ENCODE results near the gene ENSA. TPM values are rescaled to one million over a fixed set of nuclear protein-coding genes. Genes with fewer than 3 reads are reported as not detected.
A peak's percentile ranks its signal among the peaks of the same experiment; 100 is the strongest.
"Not testable (repeated sequence)": the region's sequence is repeated elsewhere in the genome, so short reads cannot be mapped to it uniquely, and the experiment has no call there.

Gene ENSA
- total RNA-seq, 2 experiments from 2014 or later: 177 to 182 TPM

DNA sequence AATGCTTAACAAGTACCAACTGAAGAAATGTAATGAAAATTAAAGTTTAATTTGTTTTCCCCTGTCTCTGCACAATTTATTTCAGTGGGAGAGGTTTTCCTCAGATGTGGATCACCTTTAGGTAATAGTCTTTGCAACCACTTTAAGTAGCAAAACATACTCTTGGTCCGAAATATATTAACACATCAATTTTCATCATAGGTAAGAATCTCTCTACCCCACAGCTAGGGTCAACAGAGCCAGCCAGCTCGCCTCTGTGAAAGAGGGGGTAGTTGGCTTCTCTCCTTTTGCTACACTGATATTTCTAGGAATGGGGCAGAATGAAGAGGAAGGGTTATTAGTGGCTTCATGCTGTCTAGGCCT is 25.2 kb downstream of the ENSA start:
- peak overlapping the region; percentile 87 for H3K27ac Mint-ChIP-seq
- peaks cover 11% of the 10 kb centered on the region for H3K4me1 Mint-ChIP-seq (ENCODE audit: low read depth)
- no peaks in the 10 kb centered on the region for H3K9me3 Mint-ChIP-seq
- TF ChIP-seq, protein P1, sequence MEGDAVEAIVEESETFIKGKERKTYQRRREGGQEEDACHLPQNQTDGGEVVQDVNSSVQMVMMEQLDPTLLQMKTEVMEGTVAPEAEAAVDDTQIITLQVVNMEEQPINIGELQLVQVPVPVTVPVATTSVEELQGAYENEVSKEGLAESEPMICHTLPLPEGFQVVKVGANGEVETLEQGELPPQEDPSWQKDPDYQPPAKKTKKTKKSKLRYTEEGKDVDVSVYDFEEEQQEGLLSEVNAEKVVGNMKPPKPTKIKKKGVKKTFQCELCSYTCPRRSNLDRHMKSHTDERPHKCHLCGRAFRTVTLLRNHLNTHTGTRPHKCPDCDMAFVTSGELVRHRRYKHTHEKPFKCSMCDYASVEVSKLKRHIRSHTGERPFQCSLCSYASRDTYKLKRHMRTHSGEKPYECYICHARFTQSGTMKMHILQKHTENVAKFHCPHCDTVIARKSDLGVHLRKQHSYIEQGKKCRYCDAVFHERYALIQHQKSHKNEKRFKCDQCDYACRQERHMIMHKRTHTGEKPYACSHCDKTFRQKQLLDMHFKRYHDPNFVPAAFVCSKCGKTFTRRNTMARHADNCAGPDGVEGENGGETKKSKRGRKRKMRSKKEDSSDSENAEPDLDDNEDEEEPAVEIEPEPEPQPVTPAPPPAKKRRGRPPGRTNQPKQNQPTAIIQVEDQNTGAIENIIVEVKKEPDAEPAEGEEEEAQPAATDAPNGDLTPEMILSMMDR (IDR thresholded peaks at IDR 0.05): no peak
- intact Hi-C loops (cut with micrococcal nuclease): no loop called here
- peaks cover 14% of the 10 kb centered on the region for H3K36me3 Mint-ChIP-seq (ENCODE audit: low read depth)
- H3K4me3 Mint-ChIP-seq: no peak overlapping the region
- ATAC-seq (no peak), DNase-seq (no peak)
- ChIA-PET CTCF (interaction anchor here (1.2 to 1.6 kb wide), 3 partner anchors 17 to 89 kb away, joined by 3 to 7 read pairs (median 6); partner anchors contain the start of gene FALEC), POLR2A (interaction anchor here (1.2 to 30.2 kb wide), 2 partner anchors 18 to 35 kb away, joined by 3 to 678 read pairs; partner anchors contain the start of gene MCL1)
- H3K27me3 Mint-ChIP-seq: no peaks in the 10 kb centered on the region

DNA sequence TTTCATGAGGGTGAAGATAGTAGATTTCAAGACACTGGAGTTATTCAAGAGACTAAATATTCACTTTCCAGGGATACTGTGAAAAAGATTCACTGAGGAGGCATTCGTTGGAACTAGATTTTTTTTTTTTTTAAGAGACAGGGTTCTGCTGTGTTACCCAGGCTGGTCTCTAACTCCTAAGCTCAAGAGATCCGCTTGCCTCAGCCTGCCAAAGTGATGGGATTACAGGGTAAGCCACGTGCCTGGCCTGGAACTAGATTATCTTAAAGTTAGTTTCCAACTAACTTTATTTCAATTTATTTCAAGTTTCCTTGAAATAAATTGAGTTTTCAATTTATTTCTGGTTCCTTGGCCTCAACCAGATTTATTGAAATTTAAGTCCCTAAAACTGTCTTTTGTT is 25.7 kb downstream of the ENSA start:
- intact Hi-C loops (cut with micrococcal nuclease): no loop called here
- Mint-ChIP-seq H3K27me3 (no peaks in the 10 kb centered on the region), H3K36me3 (ENCODE audit: low read depth) (peaks cover 12% of the 10 kb centered on the region), H3K4me1 (ENCODE audit: low read depth) (peaks cover 11% of the 10 kb centered on the region), H3K9me3 (no peaks in the 10 kb centered on the region), H3K4me3 (no peak overlapping the region), H3K27ac (peak overlapping the region; percentile 46)
- DNase-seq (no peak), ATAC-seq (no peak)
- POLR2A ChIA-PET: interaction anchor here (1.2 to 30.2 kb wide), 2 partner anchors 17 to 34 kb away, joined by 3 to 678 read pairs; partner anchors contain the start of gene MCL1
- CTCF ChIA-PET: interaction anchor here (1.2 to 1.6 kb wide), 3 partner anchors 17 to 88 kb away, joined by 3 to 7 read pairs (median 6); partner anchors contain the start of gene FALEC
- TF ChIP-seq, protein P1 (IDR thresholded peaks at IDR 0.05): no peak

DNA sequence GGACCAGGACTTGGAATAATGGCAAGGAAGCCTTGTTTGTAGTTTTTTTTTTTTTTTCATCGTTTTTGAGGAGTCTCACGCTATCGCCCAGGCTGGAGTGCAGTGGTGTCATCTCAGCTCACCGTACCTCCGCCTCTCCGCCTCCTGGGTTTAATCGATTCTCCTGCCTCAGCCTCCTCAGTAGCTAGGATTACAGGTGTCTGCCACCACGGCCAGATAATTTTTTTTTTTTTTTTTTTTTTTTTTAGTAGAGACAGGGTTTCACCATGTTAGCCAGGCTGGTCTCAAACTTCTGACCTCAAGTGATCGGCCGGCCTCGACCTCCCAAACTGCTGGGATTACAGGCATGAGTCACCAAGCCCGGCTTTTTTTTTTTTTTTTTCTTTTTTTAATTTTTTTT is 27.0 kb downstream of the ENSA start:
- H3K4me3 Mint-ChIP-seq; H3K27me3 Mint-ChIP-seq; DNase-seq; intact Hi-C loops (cut with micrococcal nuclease); H3K9me3 Mint-ChIP-seq; CTCF ChIA-PET; ATAC-seq; H3K27ac Mint-ChIP-seq: not testable (repeated sequence)
- H3K36me3 Mint-ChIP-seq (ENCODE audit: low read depth): peaks cover 12% of the 10 kb centered on the region
- H3K4me1 Mint-ChIP-seq (ENCODE audit: low read depth): peaks cover 11% of the 10 kb centered on the region
- POLR2A ChIA-PET: interaction anchor here (30.2 kb wide), 1 partner anchor 33 kb away, joined by 678 read pairs; the partner anchor contains the start of gene MCL1

DNA sequence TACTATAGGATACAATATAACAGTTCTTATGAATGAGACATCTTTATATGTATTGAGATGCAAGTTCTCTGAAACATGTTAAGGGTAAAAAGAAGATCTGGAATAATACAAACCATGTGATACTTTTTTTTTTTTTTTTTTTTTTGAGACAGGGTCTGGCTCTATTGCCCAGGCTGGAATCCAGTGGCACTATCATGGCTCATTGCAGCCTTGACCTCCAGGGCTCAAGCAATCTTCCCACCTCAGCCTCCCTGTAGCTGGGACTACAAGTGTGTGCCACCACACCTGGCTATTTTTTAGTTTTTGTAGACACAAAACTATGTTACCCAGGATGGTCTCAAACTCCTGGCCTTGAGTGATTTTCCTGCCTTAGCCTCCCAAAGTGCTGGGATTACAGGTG is 27.9 kb downstream of the ENSA start:
- ATAC-seq (no peak), DNase-seq (no peak)
- intact Hi-C loops (cut with micrococcal nuclease): no loop called here
- Mint-ChIP-seq H3K9me3 (no peaks in the 10 kb centered on the region), H3K27me3 (no peaks in the 10 kb centered on the region), H3K27ac (no peak overlapping the region), H3K4me1 (ENCODE audit: low read depth) (peaks cover 11% of the 10 kb centered on the region), H3K4me3 (no peak overlapping the region), H3K36me3 (ENCODE audit: low read depth) (peaks cover 11% of the 10 kb centered on the region)
- POLR2A ChIA-PET: interaction anchor here (30.2 kb wide), 1 partner anchor 32 kb away, joined by 678 read pairs; the partner anchor contains the start of gene MCL1
- TF ChIP-seq, protein P1 (IDR thresholded peaks at IDR 0.05): no peak
- CTCF ChIA-PET: interaction anchor here (1.3 kb wide), 1 partner anchor 41 kb away, joined by 3 read pairs; no protein-coding TSS in a partner anchor

DNA sequence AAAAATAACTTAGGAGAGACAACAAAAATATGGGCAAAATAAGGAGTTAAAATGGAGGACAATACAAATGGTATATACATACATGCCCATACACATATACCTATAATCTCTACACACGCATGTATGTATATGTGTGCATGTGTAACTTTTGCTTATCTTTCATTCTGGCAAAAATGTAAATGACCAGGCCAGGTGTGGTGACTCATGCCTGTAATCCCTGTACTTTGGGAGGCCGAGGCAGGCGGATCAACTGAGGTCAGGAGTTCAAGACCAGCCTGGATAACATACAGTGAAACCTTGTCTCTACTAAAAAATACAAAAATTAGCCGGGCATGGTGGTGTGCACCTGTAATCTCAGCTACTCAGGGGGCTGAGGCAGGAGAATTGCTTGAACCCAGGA is 31.1 kb downstream of the ENSA start:
- H3K36me3 Mint-ChIP-seq (ENCODE audit: low read depth); H3K27me3 Mint-ChIP-seq; H3K4me3 Mint-ChIP-seq; ATAC-seq; H3K27ac Mint-ChIP-seq; intact Hi-C loops (cut with micrococcal nuclease); POLR2A ChIA-PET; CTCF ChIA-PET; DNase-seq; H3K4me1 Mint-ChIP-seq (ENCODE audit: low read depth); H3K9me3 Mint-ChIP-seq: not testable (repeated sequence)

DNA sequence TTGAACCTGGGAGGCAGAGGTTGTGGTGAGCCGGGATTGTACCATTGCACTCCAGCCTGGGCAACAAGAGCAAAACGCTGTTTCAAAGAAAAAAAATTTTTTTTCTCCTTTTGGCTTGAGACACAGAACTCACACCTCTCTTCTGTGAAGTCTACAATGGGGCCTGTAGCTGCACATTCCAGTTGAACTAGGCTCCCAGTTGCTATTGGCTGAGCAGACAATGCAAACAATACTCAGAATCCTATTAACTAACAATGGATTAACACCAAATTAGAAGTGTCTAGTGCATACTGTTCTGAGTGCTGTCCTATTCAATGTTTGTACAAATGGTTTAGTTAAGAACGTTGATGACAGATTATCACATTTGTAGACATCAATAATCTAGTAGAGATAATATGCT is 32.4 kb downstream of the ENSA start:
- Mint-ChIP-seq H3K36me3 (ENCODE audit: low read depth) (peaks cover 3% of the 10 kb centered on the region), H3K27me3 (no peaks in the 10 kb centered on the region), H3K4me1 (ENCODE audit: low read depth) (peaks cover 2% of the 10 kb centered on the region), H3K9me3 (no peaks in the 10 kb centered on the region), H3K27ac (no peak overlapping the region), H3K4me3 (no peak overlapping the region)
- TF ChIP-seq, protein P1 (IDR thresholded peaks at IDR 0.05): no peak
- ATAC-seq: no peak
- DNase-seq: no peak
- intact Hi-C loops (cut with micrococcal nuclease): no loop called here
- ChIA-PET CTCF (no interaction called here), POLR2A (interaction anchor here (1.3 kb wide), 1 partner anchor 12 kb away, joined by 4 read pairs; no protein-coding TSS in a partner anchor)

All from activated CD8-positive, alpha-beta T cell treated with anti-CD3 and anti-CD28 coated beads for 36 hours (primary cell).